ENCODE data around the gene SHISA6. TPM values are rescaled to one million over a fixed set of nuclear protein-coding genes. Genes with fewer than 3 reads are reported as not detected.

The SHISA6 gene
- polyA plus RNA-seq, 1 of the 3 experiments (the other 2 are of a cell fraction) = not detected

DNA sequence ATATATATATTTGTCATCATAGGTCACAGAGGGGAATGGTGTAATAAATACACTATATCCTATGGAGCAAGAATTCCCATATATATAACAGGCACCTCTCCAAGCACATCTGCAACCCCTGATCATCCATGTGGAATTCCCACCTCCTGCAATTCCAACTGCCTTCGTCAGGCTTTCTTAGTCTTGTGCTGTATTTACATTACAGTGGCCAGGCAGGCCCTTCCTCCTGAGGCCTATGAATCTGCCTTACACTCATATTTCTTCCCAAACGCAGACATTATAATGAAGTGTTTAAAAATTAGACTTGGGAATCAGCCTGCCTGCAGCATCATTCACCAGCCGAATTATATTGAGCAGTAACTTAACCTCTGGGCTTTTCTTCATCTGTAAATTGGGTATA is 338.0 kb downstream of the SHISA6 start:
- TF ChIP-seq POLR2AphosphoS5 (IDR thresholded peaks at IDR 0.05; ENCODE audit: low read depth, low read length) (no peak), RAD21 (IDR thresholded peaks at IDR 0.05; ENCODE audit: low read length) (no peak), CHD2 (IDR thresholded peaks at IDR 0.05; ENCODE audit: low read length, partially characterized antibody) (no peak), RXRA (IDR thresholded peaks at IDR 0.05; ENCODE audit: borderline replicate concordance, low read depth) (no peak), TCF12 (IDR thresholded peaks at IDR 0.05) (no peak), TAF1 (IDR thresholded peaks at IDR 0.05; ENCODE audit: borderline replicate concordance, low read depth, low read length) (no peak)
- TF ChIP-seq, protein P1, sequence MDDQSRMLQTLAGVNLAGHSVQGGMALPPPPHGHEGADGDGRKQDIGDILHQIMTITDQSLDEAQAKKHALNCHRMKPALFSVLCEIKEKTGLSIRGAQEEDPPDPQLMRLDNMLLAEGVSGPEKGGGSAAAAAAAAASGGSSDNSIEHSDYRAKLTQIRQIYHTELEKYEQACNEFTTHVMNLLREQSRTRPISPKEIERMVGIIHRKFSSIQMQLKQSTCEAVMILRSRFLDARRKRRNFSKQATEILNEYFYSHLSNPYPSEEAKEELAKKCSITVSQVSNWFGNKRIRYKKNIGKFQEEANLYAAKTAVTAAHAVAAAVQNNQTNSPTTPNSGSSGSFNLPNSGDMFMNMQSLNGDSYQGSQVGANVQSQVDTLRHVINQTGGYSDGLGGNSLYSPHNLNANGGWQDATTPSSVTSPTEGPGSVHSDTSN (IDR thresholded peaks at IDR 0.05) = no peak
- TF ChIP-seq, protein P2, sequence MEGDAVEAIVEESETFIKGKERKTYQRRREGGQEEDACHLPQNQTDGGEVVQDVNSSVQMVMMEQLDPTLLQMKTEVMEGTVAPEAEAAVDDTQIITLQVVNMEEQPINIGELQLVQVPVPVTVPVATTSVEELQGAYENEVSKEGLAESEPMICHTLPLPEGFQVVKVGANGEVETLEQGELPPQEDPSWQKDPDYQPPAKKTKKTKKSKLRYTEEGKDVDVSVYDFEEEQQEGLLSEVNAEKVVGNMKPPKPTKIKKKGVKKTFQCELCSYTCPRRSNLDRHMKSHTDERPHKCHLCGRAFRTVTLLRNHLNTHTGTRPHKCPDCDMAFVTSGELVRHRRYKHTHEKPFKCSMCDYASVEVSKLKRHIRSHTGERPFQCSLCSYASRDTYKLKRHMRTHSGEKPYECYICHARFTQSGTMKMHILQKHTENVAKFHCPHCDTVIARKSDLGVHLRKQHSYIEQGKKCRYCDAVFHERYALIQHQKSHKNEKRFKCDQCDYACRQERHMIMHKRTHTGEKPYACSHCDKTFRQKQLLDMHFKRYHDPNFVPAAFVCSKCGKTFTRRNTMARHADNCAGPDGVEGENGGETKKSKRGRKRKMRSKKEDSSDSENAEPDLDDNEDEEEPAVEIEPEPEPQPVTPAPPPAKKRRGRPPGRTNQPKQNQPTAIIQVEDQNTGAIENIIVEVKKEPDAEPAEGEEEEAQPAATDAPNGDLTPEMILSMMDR (IDR thresholded peaks at IDR 0.05) = no peak
- POLR2A ChIA-PET = no interaction called here
- WGBS (ENCODE audit: low lambda C conversion rate) = 18% methylated on average over 3 of the region's 3 CpGs

DNA sequence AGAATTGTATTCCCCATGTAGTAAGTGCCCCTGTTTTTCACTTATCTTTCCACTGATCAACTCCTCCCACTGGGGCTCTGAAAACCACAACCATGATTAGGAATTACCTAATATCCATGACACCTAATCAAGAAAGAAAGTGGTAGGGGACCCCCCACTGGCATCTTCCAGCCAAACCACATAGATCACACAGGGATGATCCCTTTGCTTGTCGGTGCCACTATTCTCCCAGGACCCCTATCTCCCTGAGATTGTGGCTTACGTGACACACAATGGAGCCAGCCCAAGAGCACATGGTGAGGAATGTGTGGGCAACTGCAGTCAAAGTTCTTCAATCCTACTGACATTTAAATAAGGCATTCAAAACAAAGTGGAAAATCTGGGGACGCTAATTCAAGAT is 339.7 kb downstream of the SHISA6 start:
- H3K79me2 ChIP-seq (ENCODE audit: insufficient read depth) = no peaks in the 10 kb centered on the region
- H4K20me1 ChIP-seq (ENCODE audit: insufficient read depth) = no peaks in the 10 kb centered on the region
- H3K4me1 ChIP-seq (ENCODE audit: control insufficient read depth in 1 of 2, insufficient read depth in 2 of 2, low read depth in 1 of 2, low read length in 1 of 2) = no peaks in the 10 kb centered on the region
- H3K4me2 ChIP-seq = no peak overlapping the region
- no peak overlapping the region for H3K4me3 ChIP-seq (ENCODE audit: low read depth in 2 of 2, low read length in 1 of 2)
- CTCF ChIA-PET = interaction anchor here (1.0 kb wide), 1 partner anchor 11 kb away, joined by 4 read pairs; no protein-coding TSS in a partner anchor
- TF ChIP-seq TEAD4 (IDR thresholded peaks at IDR 0.05; ENCODE audit: borderline replicate concordance, insufficient read depth) (no peak), FOXJ3 (CRISPR knock-in tag; IDR thresholded peaks at IDR 0.05) (no peak)
- H2AFZ ChIP-seq (ENCODE audit: low read depth) = no peak overlapping the region
- no peak overlapping the region for H3K27ac ChIP-seq (ENCODE audit: low read depth in 2 of 2, low read length in 1 of 2)
- no peaks in the 10 kb centered on the region for H3K9me3 ChIP-seq
- WGBS (ENCODE audit: low lambda C conversion rate) = 39% methylated on average over 3 of the region's 3 CpGs
- H3K36me3 ChIP-seq (replicated peaks in 1 of 2; ENCODE audit: control insufficient read depth in 1 of 2, insufficient read depth in 2 of 2, low read length in 1 of 2) = no peaks in the 10 kb centered on the region
- DNase-seq = no peak
- H3K9ac ChIP-seq = no peak overlapping the region
- POLR2A ChIA-PET = no interaction called here
- H3K27me3 ChIP-seq (ENCODE audit: insufficient read depth) = no peaks in the 10 kb centered on the region
- no peaks in the 10 kb centered on the region for H3K9me2 ChIP-seq
- no peaks in the 10 kb centered on the region for H3F3A ChIP-seq (replicated peaks; ENCODE audit: insufficient read depth)

More for the DNA sequence above, 338.0 kb downstream of the SHISA6 start:
- no peaks in the 10 kb centered on the region for H3K36me3 ChIP-seq (replicated peaks in 1 of 2; ENCODE audit: control insufficient read depth in 1 of 2, insufficient read depth in 2 of 2, low read length in 1 of 2)
- no peaks in the 10 kb centered on the region for H4K20me1 ChIP-seq (ENCODE audit: insufficient read depth)
- H3K4me2 ChIP-seq = no peak overlapping the region
- no peaks in the 10 kb centered on the region for H3K9me3 ChIP-seq
- H3K4me1 ChIP-seq (ENCODE audit: control insufficient read depth in 1 of 2, insufficient read depth in 2 of 2, low read depth in 1 of 2, low read length in 1 of 2) = no peaks in the 10 kb centered on the region
- no peak overlapping the region for H3K4me3 ChIP-seq (ENCODE audit: low read depth in 2 of 2, low read length in 1 of 2)
- no peak for DNase-seq
- no peaks in the 10 kb centered on the region for H3K27me3 ChIP-seq (ENCODE audit: insufficient read depth)
- H3F3A ChIP-seq (replicated peaks; ENCODE audit: insufficient read depth) = no peaks in the 10 kb centered on the region
- no peak overlapping the region for H3K27ac ChIP-seq (ENCODE audit: low read depth in 2 of 2, low read length in 1 of 2)
- H3K79me2 ChIP-seq (ENCODE audit: insufficient read depth) = no peaks in the 10 kb centered on the region
- no peak overlapping the region for H2AFZ ChIP-seq (ENCODE audit: low read depth)
- H3K9ac ChIP-seq = no peak overlapping the region
- CTCF ChIA-PET = no interaction called here
- no peaks in the 10 kb centered on the region for H3K9me2 ChIP-seq

All from SK-N-SH (cell line).